Measurements from ENCODE around the gene OR10G8.

Gene OR10G8

GRCh38 chr11:124075841-124076651 lies 49.4 kb downstream of the OR10G8 start:
- TF ChIP-seq, protein P1, sequence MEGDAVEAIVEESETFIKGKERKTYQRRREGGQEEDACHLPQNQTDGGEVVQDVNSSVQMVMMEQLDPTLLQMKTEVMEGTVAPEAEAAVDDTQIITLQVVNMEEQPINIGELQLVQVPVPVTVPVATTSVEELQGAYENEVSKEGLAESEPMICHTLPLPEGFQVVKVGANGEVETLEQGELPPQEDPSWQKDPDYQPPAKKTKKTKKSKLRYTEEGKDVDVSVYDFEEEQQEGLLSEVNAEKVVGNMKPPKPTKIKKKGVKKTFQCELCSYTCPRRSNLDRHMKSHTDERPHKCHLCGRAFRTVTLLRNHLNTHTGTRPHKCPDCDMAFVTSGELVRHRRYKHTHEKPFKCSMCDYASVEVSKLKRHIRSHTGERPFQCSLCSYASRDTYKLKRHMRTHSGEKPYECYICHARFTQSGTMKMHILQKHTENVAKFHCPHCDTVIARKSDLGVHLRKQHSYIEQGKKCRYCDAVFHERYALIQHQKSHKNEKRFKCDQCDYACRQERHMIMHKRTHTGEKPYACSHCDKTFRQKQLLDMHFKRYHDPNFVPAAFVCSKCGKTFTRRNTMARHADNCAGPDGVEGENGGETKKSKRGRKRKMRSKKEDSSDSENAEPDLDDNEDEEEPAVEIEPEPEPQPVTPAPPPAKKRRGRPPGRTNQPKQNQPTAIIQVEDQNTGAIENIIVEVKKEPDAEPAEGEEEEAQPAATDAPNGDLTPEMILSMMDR (conservative IDR thresholded peaks at IDR 0.05; ENCODE audit: low read depth, low read length): no peak
- H3K4me3 ChIP-seq (ENCODE audit: low read length): peak overlapping the region; percentile 65
- DNase-seq (ENCODE audit: low read depth): no peak

DNA sequence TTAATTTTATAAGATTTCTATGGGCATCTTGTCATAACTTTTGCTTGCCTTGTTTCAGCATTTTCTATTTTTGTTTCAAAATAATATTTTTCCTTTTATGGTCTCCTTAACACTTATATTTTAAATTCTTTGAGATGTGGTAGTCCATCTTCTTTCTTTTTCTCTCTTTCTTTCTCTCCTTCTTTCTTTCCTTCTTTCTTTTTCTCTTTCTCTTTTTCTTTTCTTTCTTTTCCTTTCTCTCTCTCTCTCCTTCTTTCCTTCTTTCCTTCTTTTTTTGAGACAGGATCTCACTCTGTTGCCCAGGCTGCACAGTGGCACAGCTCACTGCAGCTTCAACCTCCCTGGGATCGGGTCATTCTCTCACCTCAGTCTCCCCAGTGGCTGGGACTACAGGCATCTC lies 50.7 kb downstream of the OR10G8 start:
- no peak for DNase-seq (ENCODE audit: low read depth)
- no peak overlapping the region for H3K4me3 ChIP-seq (ENCODE audit: low read length)
- TF ChIP-seq, protein P1 (conservative IDR thresholded peaks at IDR 0.05; ENCODE audit: low read depth, low read length): no peak

GRCh38 chr11:124078591-124078990 lies 52.0 kb downstream of the OR10G8 start:
- H3K4me3 ChIP-seq (ENCODE audit: low read length): no peak overlapping the region
- DNase-seq (ENCODE audit: low read depth): no peak
- TF ChIP-seq, protein P1 (conservative IDR thresholded peaks at IDR 0.05; ENCODE audit: low read depth, low read length): no peak

DNA sequence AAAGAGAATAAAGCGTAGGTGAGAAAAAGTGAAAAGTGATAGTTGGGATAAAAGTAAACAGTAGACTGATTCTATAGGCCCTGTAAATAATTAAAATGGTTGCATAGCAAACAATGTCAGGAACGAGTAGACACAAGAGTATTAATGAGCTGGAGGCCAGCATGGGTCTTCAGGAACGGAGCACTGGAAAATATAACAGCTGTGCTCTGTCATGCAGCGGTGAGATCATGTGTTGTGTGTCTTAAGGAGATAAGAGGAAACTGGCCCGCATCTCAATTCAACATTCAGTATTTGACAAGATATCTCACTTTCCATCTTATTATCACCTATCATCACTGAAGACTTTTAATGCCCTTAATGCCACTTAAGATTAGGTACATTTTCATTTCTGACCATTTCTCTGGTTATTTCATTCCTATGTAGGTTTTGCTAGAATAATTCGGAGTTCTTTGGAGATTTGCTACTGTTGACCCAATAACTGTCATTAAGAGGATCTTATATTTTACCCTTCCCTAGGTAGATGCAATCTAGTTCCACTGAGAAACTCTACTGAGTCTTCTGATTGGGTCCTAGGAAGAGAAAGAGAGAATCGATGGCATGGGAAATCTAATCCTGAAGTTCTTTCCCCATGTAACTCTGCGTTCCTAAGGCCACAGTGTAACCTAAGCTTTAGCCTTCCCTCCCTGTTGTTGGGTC lies 53.2 kb downstream of the OR10G8 start:
- TF ChIP-seq, protein P1 (conservative IDR thresholded peaks at IDR 0.05; ENCODE audit: low read depth, low read length): no peak
- H3K4me3 ChIP-seq (ENCODE audit: low read length): no peak overlapping the region
- no peak for DNase-seq (ENCODE audit: low read depth)

Data from retinal pigment epithelial cell (primary cell).